Measurements from ENCODE around the gene DEFB131A. TPM values are rescaled to one million over a fixed set of nuclear protein-coding genes. Genes with fewer than 3 reads are reported as not detected.
A peak's percentile ranks its signal among the peaks of the same experiment; 100 is the strongest.
"Not testable (repeated sequence)": the region's sequence is repeated elsewhere in the genome, so short reads cannot be mapped to it uniquely, and the experiment has no call there.

Gene DEFB131A
- total and polyA plus RNA-seq, 8 donors, result not detected

DNA sequence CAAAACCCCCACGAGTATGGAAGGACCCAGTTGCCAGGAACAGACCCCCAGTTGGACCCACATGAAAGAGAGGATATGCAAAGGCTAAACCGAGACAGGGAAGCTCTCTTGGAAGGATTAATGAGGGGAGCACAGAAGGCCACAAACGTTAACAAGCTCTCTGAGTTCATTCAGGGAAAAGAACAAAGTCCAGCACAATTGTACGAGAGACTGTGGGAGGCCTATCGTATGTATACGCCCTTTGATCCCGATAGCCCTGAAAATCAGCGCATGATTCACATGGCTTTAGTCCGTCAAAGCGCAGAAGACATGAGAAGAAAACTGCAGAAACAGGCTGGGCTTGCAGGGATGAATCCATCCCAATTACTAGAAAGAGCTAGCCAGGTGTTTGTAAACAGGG lies 8.0 kb downstream of the DEFB131A start:
- H3K9me3 ChIP-seq; intact Hi-C loops (cut with DNase I; ENCODE audit: low total_unique reads); H3K27me3 ChIP-seq; H3K36me3 ChIP-seq; H3K4me1 ChIP-seq; H3K27ac ChIP-seq; H3K4me3 ChIP-seq: not testable (repeated sequence)
- WGBS, 5 donors, result 35 to 54% (median 42%) methylated on average over 10 of the region's 10 CpGs
- peak in 1 of 2 donors; percentile 48 for DNase-seq

DNA sequence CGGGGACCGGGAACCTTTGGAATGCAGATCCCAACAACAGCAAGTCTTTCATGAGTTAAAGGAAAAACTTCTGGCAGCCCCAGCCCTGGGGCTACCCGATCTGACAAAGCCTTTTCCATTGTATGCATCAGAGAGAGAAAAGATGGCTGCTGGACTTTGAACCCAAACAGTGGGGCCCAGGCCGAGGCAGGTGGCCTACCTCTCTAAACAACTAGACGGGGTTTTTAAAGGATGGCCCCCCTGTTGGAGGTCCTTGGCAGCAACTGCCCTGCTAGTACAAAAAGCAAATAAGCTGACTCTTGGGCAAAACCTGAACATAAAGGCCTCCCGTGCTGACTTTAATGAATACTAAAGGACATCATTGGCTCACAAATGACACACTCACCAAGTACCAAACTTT lies 10.1 kb downstream of the DEFB131A start:
- H3K9me3 ChIP-seq; intact Hi-C loops (cut with DNase I; ENCODE audit: low total_unique reads); H3K36me3 ChIP-seq; H3K27me3 ChIP-seq; H3K4me3 ChIP-seq; H3K4me1 ChIP-seq; H3K27ac ChIP-seq: not testable (repeated sequence)
- WGBS, 5 donors, result 37 to 53% (median 40%) methylated on average over 6 of the region's 6 CpGs
- peak in 1 of 2 donors; percentile 41 for DNase-seq

DNA sequence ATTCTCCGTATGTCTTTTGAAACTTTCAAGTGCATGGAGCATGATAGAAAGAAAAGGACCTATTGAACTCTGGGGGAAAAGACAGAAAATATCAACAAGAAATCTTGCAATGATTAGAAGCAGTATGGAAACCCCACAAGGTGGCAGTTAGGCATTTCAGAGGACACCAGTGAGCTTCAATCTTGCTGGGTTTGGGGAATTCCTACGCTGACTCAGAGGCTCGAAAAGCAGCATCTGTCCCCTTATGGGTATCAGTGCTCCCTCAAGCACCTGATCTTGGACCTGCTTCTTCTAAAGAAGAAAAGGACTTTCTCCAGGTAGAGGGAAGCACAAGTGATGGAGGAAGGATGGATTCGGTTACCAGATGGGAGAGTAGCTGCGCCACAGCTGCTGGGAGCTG lies 10.8 kb downstream of the DEFB131A start:
- H3K36me3 ChIP-seq; H3K27ac ChIP-seq; intact Hi-C loops (cut with DNase I; ENCODE audit: low total_unique reads); DNase-seq; H3K9me3 ChIP-seq; H3K4me3 ChIP-seq; H3K4me1 ChIP-seq; H3K27me3 ChIP-seq: not testable (repeated sequence)
- 45 to 77% (median 63%) methylated on average over 5 of the region's 5 CpGs for WGBS, 5 donors

DNA sequence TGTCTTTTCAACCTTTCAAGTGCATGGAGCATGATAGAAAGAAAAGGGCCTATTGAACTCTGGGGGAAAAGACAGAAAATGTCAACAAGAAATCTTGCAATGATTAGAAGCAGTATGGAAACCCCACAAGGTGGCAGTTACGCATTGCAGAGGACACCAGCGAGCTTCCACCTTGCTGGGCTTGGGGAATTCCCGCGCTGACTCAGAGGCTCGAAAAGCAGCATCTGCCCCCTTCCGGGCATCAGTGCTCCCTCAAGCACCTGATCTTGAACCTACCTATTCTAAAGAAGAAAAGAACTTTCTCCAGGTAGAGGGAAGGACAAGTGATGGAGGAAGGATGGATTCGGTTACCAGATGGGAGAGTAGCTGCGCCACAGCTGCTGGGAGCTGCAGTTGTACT lies 35.3 kb downstream of the DEFB131A start:
- H3K4me1 ChIP-seq; H3K36me3 ChIP-seq; H3K9me3 ChIP-seq; H3K4me3 ChIP-seq; H3K27me3 ChIP-seq; H3K27ac ChIP-seq; DNase-seq; intact Hi-C loops (cut with DNase I; ENCODE audit: low total_unique reads): not testable (repeated sequence)
- WGBS, 5 donors, result 32 to 51% (median 43%) methylated on average over 7 to 8 of the region's 8 CpGs; no CpG with 5 or more reads in 1 of the 5 donors

DNA sequence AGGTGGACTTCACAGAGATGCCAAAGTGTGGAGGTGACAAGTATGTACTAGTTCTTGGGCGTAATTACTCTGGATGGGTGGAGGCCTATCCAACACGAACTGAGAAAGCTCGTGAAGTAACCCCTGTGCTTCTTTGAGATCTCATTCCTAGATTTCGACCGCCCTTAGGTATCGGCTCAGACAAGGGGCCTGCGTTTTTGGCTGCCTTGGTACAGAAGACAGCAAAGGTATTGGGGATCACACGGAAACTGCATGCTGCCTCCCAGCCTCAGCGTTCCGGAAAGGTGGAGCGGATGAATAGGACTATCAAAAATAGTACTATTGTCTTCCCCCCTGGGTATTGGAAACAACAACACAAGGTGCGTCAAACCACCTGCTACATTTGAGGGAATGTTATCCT lies 35.9 kb downstream of the DEFB131A start:
- H3K4me1 ChIP-seq; H3K27ac ChIP-seq; H3K36me3 ChIP-seq; H3K27me3 ChIP-seq; H3K4me3 ChIP-seq; H3K9me3 ChIP-seq; DNase-seq; intact Hi-C loops (cut with DNase I; ENCODE audit: low total_unique reads): not testable (repeated sequence)
- WGBS, 5 donors, result 67 to 81% (median 77%) methylated on average over 11 to 12 of the region's 12 CpGs

DNA sequence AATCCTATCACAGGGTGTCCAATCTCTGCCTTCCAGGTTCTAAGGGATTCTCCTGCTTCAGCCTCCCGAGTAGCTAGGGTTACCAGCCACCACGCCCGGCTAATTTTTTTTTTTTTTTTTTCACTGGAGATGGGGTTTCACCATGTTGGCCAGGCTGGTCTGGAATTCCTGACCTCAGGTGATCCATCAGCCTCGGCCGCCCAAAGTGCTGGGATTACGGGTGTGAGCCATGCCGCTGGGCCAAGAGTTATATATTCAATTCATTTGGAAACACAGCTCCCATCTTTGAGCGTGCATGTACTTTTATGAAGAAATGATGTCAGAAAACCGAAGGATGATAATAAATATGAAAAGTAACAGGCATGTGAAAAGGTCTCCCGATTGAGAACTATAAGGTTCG lies 38.7 kb downstream of the DEFB131A start:
- H3K4me1 ChIP-seq; H3K4me3 ChIP-seq; H3K27me3 ChIP-seq; intact Hi-C loops (cut with DNase I; ENCODE audit: low total_unique reads); H3K36me3 ChIP-seq; H3K9me3 ChIP-seq; H3K27ac ChIP-seq; DNase-seq: not testable (repeated sequence)
- WGBS, 5 donors, result 86 to 91% (median 89%) methylated on average over 10 to 11 of the region's 11 CpGs

DNA sequence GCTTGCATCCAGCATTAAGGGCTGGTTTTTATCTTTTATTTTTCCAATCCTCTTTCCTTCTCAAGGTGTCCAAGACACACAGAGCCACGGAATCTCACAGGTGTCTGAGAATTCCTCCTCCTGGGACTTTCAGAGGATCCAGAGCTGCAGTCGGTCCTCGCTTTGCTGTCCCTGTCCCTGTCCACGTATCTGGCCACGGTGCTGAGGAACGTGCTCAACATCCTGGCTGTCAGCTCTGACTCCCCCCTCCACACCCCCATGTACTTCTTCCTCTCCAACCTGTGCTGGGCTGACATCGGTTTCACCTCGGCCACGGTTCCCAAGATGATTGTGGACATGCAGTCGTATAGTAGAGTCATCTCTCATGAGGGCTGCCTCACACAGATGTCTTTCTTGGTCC lies 39.5 kb downstream of the DEFB131A start:
- H3K36me3 ChIP-seq; H3K9me3 ChIP-seq; intact Hi-C loops (cut with DNase I; ENCODE audit: low total_unique reads); H3K27me3 ChIP-seq; H3K4me1 ChIP-seq; H3K4me3 ChIP-seq; H3K27ac ChIP-seq; DNase-seq: not testable (repeated sequence)
- 87 to 92% (median 89%) methylated on average over 10 of the region's 10 CpGs for WGBS, 5 donors

DNA sequence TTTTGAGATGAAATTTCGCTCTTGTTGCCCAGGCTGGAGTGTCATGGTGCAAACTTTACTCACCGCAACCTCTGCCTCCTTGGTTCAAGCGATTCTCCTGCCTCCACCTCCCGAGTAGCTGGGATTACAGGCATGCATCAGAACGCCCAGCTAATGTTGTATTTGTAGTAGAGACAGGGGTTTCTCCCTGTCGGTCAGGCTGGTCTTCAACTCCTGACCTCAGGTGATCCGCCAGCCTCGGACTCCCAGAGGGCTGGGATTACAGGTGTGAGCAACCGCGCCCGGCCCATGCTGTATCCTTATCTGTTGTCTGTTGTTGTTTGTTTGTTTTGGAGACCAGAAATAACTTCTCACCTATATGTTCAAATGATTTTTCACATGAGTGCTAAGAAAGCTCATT lies 42.7 kb downstream of the DEFB131A start:
- H3K27me3 ChIP-seq; intact Hi-C loops (cut with DNase I; ENCODE audit: low total_unique reads); DNase-seq; H3K4me1 ChIP-seq; H3K4me3 ChIP-seq; H3K36me3 ChIP-seq; H3K9me3 ChIP-seq; H3K27ac ChIP-seq: not testable (repeated sequence)
- WGBS, 5 donors, result 73 to 82% (median 77%) methylated on average over 11 of the region's 11 CpGs

DNA sequence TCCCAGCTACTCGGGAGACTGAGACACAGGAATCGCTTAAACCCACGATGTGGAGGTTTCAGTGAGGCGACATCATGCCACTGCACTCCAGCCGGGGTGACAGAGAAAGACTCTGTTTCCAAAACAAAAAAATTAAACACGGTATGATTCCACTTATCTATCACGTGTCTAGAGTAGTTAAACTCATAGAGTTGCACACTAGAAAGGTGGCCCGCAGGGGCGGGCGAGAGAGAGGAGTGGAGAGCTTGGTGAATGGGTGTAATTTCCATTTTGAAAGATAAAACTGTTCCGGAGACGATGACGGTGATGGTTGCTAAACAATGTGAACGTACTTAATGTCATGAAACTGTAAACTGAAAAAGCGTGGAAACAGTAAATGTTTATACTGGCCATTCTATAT lies 44.6 kb downstream of the DEFB131A start:
- intact Hi-C loops (cut with DNase I; ENCODE audit: low total_unique reads); H3K27me3 ChIP-seq; H3K9me3 ChIP-seq; H3K4me1 ChIP-seq; H3K4me3 ChIP-seq; H3K27ac ChIP-seq; DNase-seq; H3K36me3 ChIP-seq: not testable (repeated sequence)
- WGBS, 5 donors, result 77 to 87% (median 84%) methylated on average over 15 of the region's 15 CpGs

DNA sequence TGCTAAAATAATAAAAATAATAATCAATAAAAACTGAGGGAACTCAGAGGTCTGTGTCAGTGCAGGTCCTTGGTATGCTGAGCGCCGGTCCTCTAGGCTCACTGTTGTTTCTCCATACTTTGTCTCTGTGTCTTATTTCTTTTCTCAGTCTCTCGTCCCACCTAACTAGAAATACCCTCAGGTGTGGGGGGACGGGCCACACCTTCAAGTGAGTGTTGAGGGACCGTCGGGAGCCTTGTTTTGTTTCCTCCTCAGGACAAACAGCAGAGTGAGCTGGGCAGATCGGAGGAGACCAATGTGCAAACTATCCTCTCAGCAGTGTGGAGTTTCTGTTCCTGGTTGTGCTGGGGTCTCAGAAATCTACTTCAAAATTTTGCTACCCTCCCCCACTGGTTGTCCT lies 46.3 kb downstream of the DEFB131A start:
- H3K27me3 ChIP-seq; H3K36me3 ChIP-seq; intact Hi-C loops (cut with DNase I; ENCODE audit: low total_unique reads); H3K4me3 ChIP-seq; DNase-seq; H3K27ac ChIP-seq; H3K9me3 ChIP-seq; H3K4me1 ChIP-seq: not testable (repeated sequence)
- 46 to 57% (median 47%) methylated on average over 7 of the region's 7 CpGs for WGBS, 5 donors

DNA sequence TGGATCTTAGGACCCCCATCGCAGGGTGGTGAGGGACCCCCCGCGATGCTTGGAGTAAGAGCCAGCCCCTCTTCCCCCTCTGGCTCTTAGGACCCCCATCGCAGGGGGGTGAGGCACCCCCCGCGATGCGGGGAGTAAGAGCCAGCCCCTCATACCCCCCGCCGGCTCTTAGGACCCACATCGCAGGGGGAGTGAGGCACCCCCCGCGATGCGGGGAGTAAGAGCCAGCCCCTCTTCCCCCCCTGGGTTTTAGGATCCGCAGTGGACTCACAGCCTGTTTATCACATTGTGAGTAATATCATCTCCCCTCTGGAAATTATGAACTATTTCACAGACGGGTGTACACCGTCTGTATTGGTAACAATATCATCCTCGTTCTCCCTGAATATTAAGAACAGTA lies 46.8 kb downstream of the DEFB131A start:
- WGBS, 5 donors, result 79 to 87% (median 83%) methylated on average over 12 to 17 of the region's 17 CpGs
- DNase-seq; H3K4me3 ChIP-seq; intact Hi-C loops (cut with DNase I; ENCODE audit: low total_unique reads); H3K9me3 ChIP-seq; H3K4me1 ChIP-seq; H3K27ac ChIP-seq; H3K36me3 ChIP-seq: not testable (repeated sequence)
- peaks cover 0 to 11% (median 0%) of the 10 kb centered on the region in 3 donors for H3K27me3 ChIP-seq

DNA sequence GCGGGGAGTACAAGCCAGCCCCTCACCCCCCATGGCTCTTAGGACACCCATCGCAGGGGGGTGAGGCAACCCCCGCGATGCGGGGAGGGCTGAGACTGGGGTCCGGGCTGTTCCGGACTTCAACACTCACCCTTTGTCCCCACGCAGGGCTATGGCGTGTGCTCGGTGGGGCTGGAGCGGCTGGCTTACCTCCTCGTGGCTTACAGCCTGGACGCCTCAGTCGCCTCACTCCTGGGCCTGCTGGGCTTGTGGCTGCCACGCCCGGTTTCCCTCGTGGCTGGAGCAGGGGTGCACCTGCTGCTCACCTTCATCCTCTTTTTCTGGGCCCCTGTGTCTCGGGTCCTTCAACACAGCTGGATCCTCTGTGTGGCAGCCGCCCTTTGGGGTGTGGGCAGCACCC lies 49.4 kb downstream of the DEFB131A start:
- intact Hi-C loops (cut with DNase I; ENCODE audit: low total_unique reads); H3K4me3 ChIP-seq; H3K27ac ChIP-seq; H3K36me3 ChIP-seq; DNase-seq; H3K9me3 ChIP-seq: not testable (repeated sequence)
- H3K4me1 ChIP-seq, result peaks cover 0 to 12% (median 9%) of the 10 kb centered on the region in 4 donors
- peaks cover 0 to 37% (median 8%) of the 10 kb centered on the region in 3 donors for H3K27me3 ChIP-seq
- 68 to 80% (median 75%) methylated on average over 9 to 19 of the region's 19 CpGs for WGBS, 5 donors

All from stomach (tissue), 9 donors.